Esophagus (tissue), 2 donors: Measurements from ENCODE around the gene PIEZO2. TPM values are rescaled to one million over a fixed set of nuclear protein-coding genes. Genes with fewer than 3 reads are reported as not detected.

ENCODE experiments used
- H3K27ac ChIP-seq, 2 donors: one replicate each; pipeline ENCODE4 v1.5.1; 2013; ENCODE audit warnings: low read depth in 2 of 2, mild to moderate bottlenecking in 2 of 2, inconsistent platforms in 1 of 2, low read length in 1 of 2, moderate library complexity in 1 of 2
- H3K27me3 ChIP-seq, 2 donors: one replicate each; pipeline ENCODE4 v1.6.1; 2013; ENCODE audit warnings: low read length in 2 of 2, control low read depth in 1 of 2, mild to moderate bottlenecking in 1 of 2; ENCODE audit not compliant: insufficient read depth in 2 of 2, control insufficient read depth in 1 of 2
- H3K36me3 ChIP-seq, 2 donors: one replicate each; pipeline ENCODE4 v1.6.1; 2013; ENCODE audit warnings: low read length in 1 of 2; ENCODE audit not compliant: control insufficient read depth in 2 of 2, insufficient read depth in 2 of 2
- H3K4me1 ChIP-seq, 2 donors: one replicate each; pipeline ENCODE4 v1.6.1; 2013; ENCODE audit warnings: low read length in 1 of 2; ENCODE audit not compliant: control insufficient read depth in 2 of 2, insufficient read depth in 2 of 2
- H3K4me3 ChIP-seq, 2 donors: one replicate each; pipeline ENCODE4 v1.5.1; 2013; ENCODE audit warnings: low read length in 2 of 2, mild to moderate bottlenecking in 2 of 2, low read depth in 1 of 2, moderate library complexity in 1 of 2
- H3K9me3 ChIP-seq, 2 donors: one replicate each; pipeline ENCODE4 v1.6.1; 2013; ENCODE audit warnings: mild to moderate bottlenecking in 2 of 2, low read depth in 1 of 2, low read length in 1 of 2, moderate library complexity in 1 of 2; ENCODE audit not compliant: control insufficient read depth in 2 of 2, insufficient read depth in 1 of 2
- WGBS, 2 donors: extraction: QIAGEN DNeasy Blood & Tissue Kit; methylation state at CpG; one replicate each; pipeline ENCODE4 v1.1.7; 2013; 5-methylcytosine and 5-hydroxymethylcytosine counted together
- polyA plus RNA-seq, 2 donors: library from polyadenylated mRNA; stranded (reverse); fragments of 200-250 nt; gene quantifications; one replicate each; pipeline ENCODE4 v1.2.3, GENCODE V29; 2013
- donor health status: healthy with polysubstance abuse.
- donor health status: Bipolar disorder and iron deficiency.

Gene PIEZO2
- polyA plus RNA-seq, 2 donors = 0.37 to 0.66 TPM

GRCh38 chr18:10833656-10834055 lies 315.7 kb downstream of the PIEZO2 start:
- H3K4me3 ChIP-seq = no peak overlapping the region
- no peak overlapping the region for H3K27ac ChIP-seq

GRCh38 chr18:10826400-10826799 lies 323.0 kb downstream of the PIEZO2 start:
- Histone ChIP-seq H3K27me3 (no peaks in the 10 kb centered on the region), H3K36me3 (no peaks in the 10 kb centered on the region), H3K27ac (no peak overlapping the region), H3K4me3 (no peak overlapping the region), H3K9me3 (no peaks in the 10 kb centered on the region), H3K4me1 (no peaks in the 10 kb centered on the region)
- 94 to 97% methylated on average over 2 of the region's 2 CpGs for WGBS, 2 donors

More at GRCh38 chr18:10833656-10834055, 315.7 kb downstream of the PIEZO2 start:
- no peaks in the 10 kb centered on the region for H3K27me3 ChIP-seq
- no peaks in the 10 kb centered on the region for H3K9me3 ChIP-seq
- 40 to 48% methylated on average over 2 of the region's 2 CpGs for WGBS, 2 donors
- H3K36me3 ChIP-seq = no peaks in the 10 kb centered on the region
- H3K4me1 ChIP-seq = peaks cover 0 to 2% of the 10 kb centered on the region in 2 donors

- WGBS, 2 donors = 37 to 40% methylated on average over 6 of the region's 6 CpGs
- Histone ChIP-seq H3K4me1 (no peaks in the 10 kb centered on the region), H3K27ac (no peak overlapping the region), H3K36me3 (no peaks in the 10 kb centered on the region), H3K9me3 (no peaks in the 10 kb centered on the region), H3K4me3 (no peak overlapping the region), H3K27me3 (no peaks in the 10 kb centered on the region)
These were observed 326.9 kb downstream of the PIEZO2 start for GRCh38 chr18:10822456-10822855.

- no peak overlapping the region for H3K4me3 ChIP-seq
- 69 to 94% methylated on average over 5 of the region's 5 CpGs for WGBS, 2 donors
- H3K36me3 ChIP-seq = no peaks in the 10 kb centered on the region
- no peaks in the 10 kb centered on the region for H3K4me1 ChIP-seq
- H3K27me3 ChIP-seq = no peaks in the 10 kb centered on the region
- H3K27ac ChIP-seq = no peak overlapping the region
- H3K9me3 ChIP-seq = no peaks in the 10 kb centered on the region
These were observed 328.7 kb downstream of the PIEZO2 start for GRCh38 chr18:10820681-10821080.

GRCh38 chr18:10814336-10814735 lies 335.0 kb downstream of the PIEZO2 start:
- H3K27ac ChIP-seq = no peak overlapping the region
- H3K4me3 ChIP-seq = no peak overlapping the region
- 69 to 76% methylated on average over 4 of the region's 4 CpGs for WGBS, 2 donors
- no peaks in the 10 kb centered on the region for H3K9me3 ChIP-seq
- H3K36me3 ChIP-seq = no peaks in the 10 kb centered on the region
- H3K4me1 ChIP-seq = no peaks in the 10 kb centered on the region
- no peaks in the 10 kb centered on the region for H3K27me3 ChIP-seq

GRCh38 chr18:10805587-10806118 lies 343.7 kb downstream of the PIEZO2 start:
- H3K4me1 ChIP-seq = no peaks in the 10 kb centered on the region
- no peak overlapping the region for H3K27ac ChIP-seq
- H3K27me3 ChIP-seq = no peaks in the 10 kb centered on the region
- no peak overlapping the region for H3K4me3 ChIP-seq
- 95 to 97% methylated on average over 3 of the region's 3 CpGs for WGBS, 2 donors
- no peaks in the 10 kb centered on the region for H3K36me3 ChIP-seq
- no peaks in the 10 kb centered on the region for H3K9me3 ChIP-seq

GRCh38 chr18:10804126-10804525 lies 345.2 kb downstream of the PIEZO2 start:
- H3K27me3 ChIP-seq = no peaks in the 10 kb centered on the region
- H3K9me3 ChIP-seq = no peaks in the 10 kb centered on the region
- no peaks in the 10 kb centered on the region for H3K4me1 ChIP-seq
- no peak overlapping the region for H3K27ac ChIP-seq
- no peak overlapping the region for H3K4me3 ChIP-seq
- WGBS, 2 donors = 52 to 67% methylated on average over 9 of the region's 9 CpGs
- no peaks in the 10 kb centered on the region for H3K36me3 ChIP-seq

- 49 to 57% methylated on average over 7 of the region's 7 CpGs for WGBS, 2 donors
- Histone ChIP-seq H3K27ac (peak overlapping the region; percentile 17 to 41), H3K36me3 (no peaks in the 10 kb centered on the region), H3K4me1 (no peaks in the 10 kb centered on the region), H3K4me3 (no peak overlapping the region), H3K9me3 (no peaks in the 10 kb centered on the region), H3K27me3 (no peaks in the 10 kb centered on the region)
These were observed 350.4 kb downstream of the PIEZO2 start for GRCh38 chr18:10798727-10799550.

GRCh38 chr18:10797896-10798295 lies 351.5 kb downstream of the PIEZO2 start:
- 73 to 75% methylated on average over 1 of the region's 1 CpG for WGBS, 2 donors
- Histone ChIP-seq H3K27me3 (no peaks in the 10 kb centered on the region), H3K4me1 (no peaks in the 10 kb centered on the region), H3K36me3 (no peaks in the 10 kb centered on the region), H3K4me3 (no peak overlapping the region), H3K27ac (peak overlapping the region in 1 of 2 donors; percentile 24), H3K9me3 (no peaks in the 10 kb centered on the region)

GRCh38 chr18:10794771-10795170 lies 354.6 kb downstream of the PIEZO2 start:
- no peaks in the 10 kb centered on the region for H3K36me3 ChIP-seq
- H3K4me3 ChIP-seq = no peak overlapping the region
- no peak overlapping the region for H3K27ac ChIP-seq
- WGBS, 2 donors = 71 to 85% methylated on average over 7 of the region's 7 CpGs
- H3K27me3 ChIP-seq = no peaks in the 10 kb centered on the region
- no peaks in the 10 kb centered on the region for H3K9me3 ChIP-seq
- H3K4me1 ChIP-seq = no peaks in the 10 kb centered on the region
